ENCODE data around the gene AHCYL2.

- TF ChIP-seq JUN (CRISPR knock-in tag; IDR thresholded peaks at IDR 0.05) (no peak), CTCF (IDR thresholded peaks at IDR 0.05) (no peak), USF1 (CRISPR knock-in tag; IDR thresholded peaks at IDR 0.05) (no peak), STAT6 (CRISPR knock-in tag; conservative IDR thresholded peaks at IDR 0.05; ENCODE audit: low read depth) (no peak), USF2 (CRISPR knock-in tag; IDR thresholded peaks at IDR 0.05) (no peak), GTF2I (CRISPR knock-in tag; conservative IDR thresholded peaks at IDR 0.05) (no peak), NR2C2 (CRISPR knock-in tag; IDR thresholded peaks at IDR 0.05) (no peak)
Measured at GRCh38 chr7:129394982-129395914, 170.4 kb downstream of the AHCYL2 start.
